GM12891 (cell line): ENCODE data around the gene NOTCH2.

Experiments
- POLR2A ChIP-seq: IDR thresholded peaks from 2 replicates; pipeline ENCODE4 v1.6.1; 2011; ENCODE audit warnings: low read depth, low read length, control low read depth
- POLR2AphosphoS5 ChIP-seq: IDR thresholded peaks from 2 replicates; pipeline ENCODE4 v1.6.1; 2011; ENCODE audit warnings: low read depth, low read length, control low read depth
- POU2F2 ChIP-seq: IDR thresholded peaks from 2 replicates; pipeline ENCODE4 v1.6.1; 2011; ENCODE audit warnings: low read depth, mild to moderate bottlenecking, control low read depth, low read length, moderate library complexity
- SPI1 ChIP-seq: IDR thresholded peaks from 2 replicates; pipeline ENCODE4 v1.6.1; 2011; ENCODE audit warnings: low read depth, low read length, control low read depth
- TAF1 ChIP-seq: IDR thresholded peaks from 2 replicates; pipeline ENCODE4 v1.6.1; 2011; ENCODE audit warnings: low read depth, low read length, control low read depth

- no peak for TF ChIP-seq TAF1
- TF ChIP-seq SPI1: no peak
- no peak for TF ChIP-seq POLR2A
- TF ChIP-seq POLR2AphosphoS5: no peak
- no peak for TF ChIP-seq POU2F2
Observed at GRCh38 chr1:119878171-119878570, 191.3 kb downstream of the NOTCH2 start.
